Epithelial cell of esophagus (primary cell): Measurements from ENCODE around the gene FUOM.
A peak's percentile ranks its signal among the peaks of the same experiment; 100 is the strongest.

Experiments used
- DNase-seq: peaks from one replicate; pipeline ENCODE4 v3.0.0; 2010; ENCODE audit warnings: low read depth
- H3K4me3 ChIP-seq: 2 replicates; pipeline ENCODE4 v1.5.1; 2011; ENCODE audit warnings: mild to moderate bottlenecking, low read length, control low read depth
- CTCF ChIP-seq: IDR thresholded peaks from 2 replicates; pipeline ENCODE4 v1.5.1; 2011; ENCODE audit warnings: low read depth, mild to moderate bottlenecking, low read length, control low read depth, inconsistent platforms; ENCODE audit not compliant: insufficient read depth; ENCODE audit errors: missing control alignments

The FUOM gene

DNA sequence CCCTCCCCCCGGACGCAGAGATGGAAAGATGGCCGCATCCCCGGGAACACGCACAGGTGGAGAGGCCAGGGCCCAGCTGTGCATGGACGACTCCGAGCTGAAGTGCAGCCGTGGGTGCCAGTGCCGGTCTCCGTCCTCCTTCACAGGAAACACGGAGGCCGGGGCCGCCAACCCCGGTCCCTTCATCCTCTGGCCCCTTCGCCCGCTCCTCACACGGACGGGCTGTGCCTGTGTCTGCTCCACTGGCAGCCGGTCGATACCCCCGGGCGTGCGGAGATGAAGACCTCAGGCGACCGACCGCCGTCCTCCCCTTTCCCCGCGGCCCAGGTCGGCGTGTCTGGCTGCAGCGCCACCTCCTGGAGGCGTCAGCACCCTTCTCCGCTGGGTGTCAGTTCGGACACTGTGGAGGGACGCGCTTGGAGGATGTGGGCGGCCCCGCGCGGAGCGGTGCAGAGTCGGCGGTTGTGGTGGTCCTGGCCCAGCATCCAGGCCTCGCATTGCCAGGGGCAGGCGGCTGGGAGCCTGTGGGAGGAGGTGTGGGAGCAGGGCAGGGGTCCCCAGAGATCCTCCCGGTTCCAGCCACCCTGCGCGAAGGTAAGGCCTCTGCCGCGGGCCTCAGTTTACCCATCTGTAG, 39.2 kb downstream of the FUOM start:
- peak; percentile 73 for TF ChIP-seq CTCF
- peak; percentile 54 for DNase-seq
- H3K4me3 ChIP-seq: peak overlapping the region; percentile 35

DNA sequence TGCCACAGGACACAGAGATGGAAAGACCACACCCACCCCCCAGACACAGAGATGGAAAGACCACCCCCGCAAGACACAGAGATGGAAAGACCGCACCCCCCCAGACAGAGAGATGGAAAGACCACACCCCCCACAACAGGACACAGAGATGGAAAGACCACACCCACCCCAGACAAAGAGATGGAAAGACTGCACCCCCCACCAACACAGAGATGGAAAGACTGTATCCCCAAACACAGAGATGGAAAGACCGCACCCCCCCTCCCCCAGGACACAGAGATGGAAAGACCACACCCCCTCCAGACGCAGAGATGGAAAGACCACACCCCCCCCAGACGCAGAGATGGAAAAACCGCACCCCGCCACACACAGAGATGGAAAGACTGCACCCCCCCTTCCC, 41.1 kb downstream of the FUOM start:
- TF ChIP-seq CTCF: no peak
- no peak for DNase-seq

GRCh38 chr10:133316266-133316665, 41.6 kb downstream of the FUOM start:
- no peak for DNase-seq
- no peak overlapping the region for H3K4me3 ChIP-seq
- no peak for TF ChIP-seq CTCF

More for the DNA sequence above, 41.1 kb downstream of the FUOM start:
- H3K4me3 ChIP-seq: no peak overlapping the region

- no peak for TF ChIP-seq CTCF
- no peak for DNase-seq
- H3K4me3 ChIP-seq: no peak overlapping the region
Measured at GRCh38 chr10:133315847-133316246, 42.0 kb downstream of the FUOM start.

DNA sequence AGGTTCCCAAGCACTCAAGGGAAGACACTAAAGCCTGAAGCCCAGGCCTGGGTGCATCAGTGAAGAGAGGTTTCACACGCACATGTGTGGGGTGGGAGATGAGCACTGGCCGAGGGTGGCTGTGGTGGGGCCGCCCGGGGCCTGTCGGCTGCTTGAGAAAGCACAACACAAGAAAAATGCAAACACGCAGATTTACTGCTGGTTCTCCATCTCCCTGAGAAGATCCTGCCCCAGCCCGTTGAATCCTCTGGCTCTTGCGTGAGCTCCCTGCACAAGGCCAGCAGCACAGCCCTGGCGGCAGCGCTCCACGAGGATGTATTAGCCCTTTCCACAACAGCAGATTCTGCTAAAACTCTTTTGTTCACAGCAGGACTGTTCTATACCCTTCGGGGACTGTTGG, 42.9 kb downstream of the FUOM start:
- no peak for TF ChIP-seq CTCF
- H3K4me3 ChIP-seq: no peak overlapping the region
- DNase-seq: no peak

DNA sequence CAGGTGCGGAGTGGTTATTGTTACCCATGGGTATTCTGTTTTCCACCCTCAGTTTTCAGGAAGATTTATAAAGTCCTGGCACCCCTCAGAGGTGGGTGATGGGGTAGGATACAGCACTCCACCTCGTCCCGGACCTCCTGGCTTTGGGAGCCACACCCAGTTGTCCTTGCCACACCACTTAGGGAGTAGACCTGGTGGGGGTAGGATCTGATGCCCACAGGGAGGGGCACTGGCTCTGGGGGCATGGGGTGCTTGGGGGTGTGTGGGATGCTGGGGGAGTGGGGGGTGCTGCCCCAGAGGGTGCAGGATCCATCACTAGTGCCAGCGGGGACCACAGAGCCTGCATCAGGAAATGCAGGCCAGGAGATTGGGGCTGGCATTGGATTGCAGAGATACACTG, 44.6 kb downstream of the FUOM start:
- no peak for TF ChIP-seq CTCF
- DNase-seq: no peak
- H3K4me3 ChIP-seq: no peak overlapping the region

DNA sequence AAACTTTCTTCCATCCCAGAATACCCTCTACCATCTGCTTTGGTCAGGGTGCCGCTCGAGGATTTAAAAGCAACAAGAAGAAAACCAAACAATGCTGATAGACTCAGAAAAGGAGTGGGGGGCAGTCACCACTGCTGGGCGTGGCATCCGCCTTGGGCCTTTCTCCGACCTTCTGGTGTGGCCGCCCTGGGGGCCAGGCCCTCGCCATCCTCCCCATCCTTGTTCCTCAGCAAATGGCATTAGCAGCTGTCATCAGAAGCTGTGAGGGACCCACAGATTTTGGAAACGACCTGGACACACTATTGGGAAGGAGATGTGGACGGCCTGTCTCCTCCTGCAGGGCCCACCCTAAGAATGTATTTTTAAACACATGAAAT, 45.1 kb downstream of the FUOM start:
- DNase-seq: no peak
- TF ChIP-seq CTCF: no peak
- no peak overlapping the region for H3K4me3 ChIP-seq
